Stimulated activated CD8-positive, alpha-beta memory T cell treated with anti-CD3 and anti-CD28 coated beads, Interleukin-15, amount 100 ng/mL, for 4 hours (primary cell): ENCODE results near the gene PAGR1.
"Not testable (repeated sequence)": the region's sequence is repeated elsewhere in the genome, so short reads cannot be mapped to it uniquely, and the experiment has no call there.

Experiments
- DNase-seq, 2 donors: peaks; one replicate each; pipeline ENCODE4 v3.0.0-alpha.2; 2020; ENCODE audit warnings: low read depth in 2 of 2

Gene PAGR1

DNA sequence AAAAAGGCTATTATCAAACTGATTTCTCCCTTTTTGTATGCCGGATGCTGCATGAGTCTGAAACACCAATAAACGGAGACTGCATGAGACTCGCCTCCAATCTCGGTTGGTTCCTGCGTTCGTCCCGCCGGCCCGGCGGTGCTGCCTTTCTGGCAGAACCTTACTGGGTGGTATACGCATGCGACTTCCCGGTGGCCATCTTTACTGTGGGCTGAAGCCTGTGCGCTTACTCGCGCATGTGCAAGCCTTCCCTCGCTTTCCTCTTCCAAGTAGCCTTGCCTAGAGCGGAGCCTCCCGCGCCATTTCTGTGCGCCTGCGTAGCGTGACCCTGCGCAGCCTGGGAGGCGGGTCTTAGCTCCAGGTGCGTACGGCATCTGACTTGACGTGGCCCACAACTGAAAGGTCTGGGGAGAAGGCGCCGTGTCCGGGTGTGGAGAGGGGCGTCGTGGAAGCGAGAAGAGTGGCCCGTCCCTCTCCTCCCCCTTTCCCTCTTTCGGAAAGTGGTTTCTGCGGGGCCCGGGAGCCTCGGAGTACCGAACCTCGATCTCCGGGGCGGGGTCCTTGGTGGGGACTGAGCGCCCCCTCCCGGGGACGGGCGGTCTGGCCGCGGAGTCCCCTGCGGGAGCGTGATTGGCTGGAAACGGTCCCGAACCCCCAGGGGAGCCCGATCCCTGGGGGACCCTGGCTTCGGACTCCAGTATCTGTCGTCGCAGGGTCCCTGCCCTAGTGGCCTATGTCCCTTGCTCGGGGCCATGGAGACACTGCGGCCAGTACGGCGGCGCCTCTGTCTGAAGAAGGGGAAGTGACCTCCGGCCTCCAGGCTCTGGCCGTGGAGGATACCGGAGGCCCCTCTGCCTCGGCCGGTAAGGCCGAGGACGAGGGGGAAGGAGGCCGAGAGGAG is at the start of gene PAGR1:
TSS of gene PAGR1 (plus strand) at position 360 of the 901 bp plus-strand sequence. CDS start at position 734, 374 bp downstream.
- peak; percentile 96 to 97 for DNase-seq

DNA sequence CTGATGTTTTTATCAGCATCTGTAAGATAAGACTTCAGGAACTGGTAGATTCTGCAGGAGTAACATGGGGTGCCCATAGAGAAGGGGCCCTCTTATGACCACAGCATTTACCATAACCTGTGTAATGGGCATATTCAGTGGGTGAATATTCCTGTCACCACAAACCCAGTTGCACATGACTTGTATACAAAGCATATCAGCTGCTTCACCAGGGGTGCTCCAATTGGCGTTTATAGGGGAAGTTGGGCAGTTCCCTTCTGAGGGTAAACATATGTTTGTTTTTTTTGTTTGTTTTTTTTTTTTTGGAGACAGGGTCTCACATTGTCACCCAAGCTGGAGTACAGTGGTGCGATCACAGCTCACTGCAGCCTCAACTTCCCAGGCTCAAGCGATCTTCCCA is 49.4 kb upstream of the PAGR1 start:
- DNase-seq, result no peak

DNA sequence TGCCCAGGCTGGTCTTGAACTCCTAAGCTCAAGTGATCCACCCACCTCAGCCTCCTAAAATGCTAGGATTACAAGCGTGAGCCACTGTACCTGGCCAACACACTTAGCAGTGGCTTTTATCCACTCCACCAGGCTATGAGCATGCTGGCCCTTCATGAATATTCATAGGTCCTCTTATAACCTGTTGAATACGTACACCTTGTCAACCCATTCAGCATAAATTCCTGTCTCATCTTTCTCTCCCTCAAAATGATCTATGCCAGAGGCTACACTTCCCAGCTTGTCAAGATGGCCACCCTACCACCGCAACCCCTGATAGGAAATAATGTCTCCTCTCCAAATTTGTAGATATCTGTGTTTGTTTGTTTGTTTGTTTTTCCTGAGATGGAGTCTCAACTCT is 48.9 kb upstream of the PAGR1 start:
- DNase-seq, result no peak

DNA sequence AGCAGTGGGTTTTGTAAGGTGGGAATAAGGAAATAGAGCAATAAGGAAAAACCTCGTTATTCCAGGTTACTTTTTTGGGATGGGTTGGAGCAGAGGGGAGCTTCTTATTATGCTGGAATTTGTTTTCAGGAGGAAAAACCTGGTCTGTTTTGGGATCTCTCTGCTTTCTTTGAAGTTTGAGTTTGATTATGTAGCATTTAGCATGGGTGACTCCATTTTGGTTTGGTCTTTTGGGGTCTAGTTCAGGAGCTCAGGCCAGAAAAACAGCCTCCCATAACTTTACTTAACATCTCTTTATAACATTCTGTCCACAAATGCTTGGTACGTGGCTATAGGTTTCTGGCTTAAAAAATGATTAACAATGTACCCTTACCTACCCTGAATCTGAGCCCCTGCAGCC is 46.4 kb upstream of the PAGR1 start:
- DNase-seq, result no peak

- no peak for DNase-seq
Measured at GRCh38 chr16:29770250-29770929, 45.6 kb upstream of the PAGR1 start.

GRCh38 chr16:29772330-29772729 is 43.6 kb upstream of the PAGR1 start:
- DNase-seq, result not testable (repeated sequence)

DNA sequence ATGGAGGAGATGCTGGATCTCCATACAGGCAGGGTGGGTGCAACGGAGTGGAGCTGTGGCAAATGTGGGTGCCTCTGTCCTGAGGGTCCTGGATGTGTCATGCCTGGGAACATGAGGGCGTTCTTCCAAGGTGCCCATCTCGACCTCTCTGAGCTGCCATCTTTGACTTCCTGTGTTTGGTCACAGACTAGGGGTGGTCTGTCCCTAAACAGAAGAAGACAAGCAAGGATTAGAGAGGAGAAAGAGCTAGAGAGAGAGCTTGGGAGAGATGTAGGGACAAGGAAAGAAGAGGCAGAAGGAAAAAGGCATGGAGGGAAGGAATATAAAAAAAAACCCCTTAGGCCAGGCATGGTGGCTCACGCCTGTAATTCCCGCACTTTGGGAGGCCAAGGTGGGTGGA is 41.2 kb upstream of the PAGR1 start:
- DNase-seq, result no peak

GRCh38 chr16:29775742-29776408 is 40.1 kb upstream of the PAGR1 start:
- DNase-seq, result no peak

- no peak for DNase-seq
Measured at GRCh38 chr16:29777576-29778350, 38.2 kb upstream of the PAGR1 start, which contains the start of gene ZG16. Gene ZG16 (plus strand): TSS chr16:29778256. CDS start chr16:29779267, 1,011 bp downstream.

DNA sequence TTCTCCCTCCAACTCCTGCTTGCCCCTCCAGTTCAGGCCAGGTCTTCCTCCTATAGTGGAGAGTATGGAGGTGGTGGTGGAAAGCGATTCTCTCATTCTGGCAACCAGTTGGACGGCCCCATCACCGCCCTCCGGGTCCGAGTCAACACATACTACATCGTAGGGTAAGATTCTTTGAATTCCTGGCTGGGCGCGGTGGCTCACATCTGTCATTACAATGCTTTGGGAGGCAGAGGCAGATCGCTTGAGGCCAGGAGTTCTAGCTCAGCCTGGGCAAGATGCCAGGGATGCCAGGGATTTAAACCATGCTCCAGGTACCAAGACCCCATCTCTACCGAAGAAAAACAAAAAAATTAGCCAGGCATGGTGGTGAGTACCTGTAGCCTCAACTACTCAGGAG is 36.5 kb upstream of the PAGR1 start:
- DNase-seq, result no peak

DNA sequence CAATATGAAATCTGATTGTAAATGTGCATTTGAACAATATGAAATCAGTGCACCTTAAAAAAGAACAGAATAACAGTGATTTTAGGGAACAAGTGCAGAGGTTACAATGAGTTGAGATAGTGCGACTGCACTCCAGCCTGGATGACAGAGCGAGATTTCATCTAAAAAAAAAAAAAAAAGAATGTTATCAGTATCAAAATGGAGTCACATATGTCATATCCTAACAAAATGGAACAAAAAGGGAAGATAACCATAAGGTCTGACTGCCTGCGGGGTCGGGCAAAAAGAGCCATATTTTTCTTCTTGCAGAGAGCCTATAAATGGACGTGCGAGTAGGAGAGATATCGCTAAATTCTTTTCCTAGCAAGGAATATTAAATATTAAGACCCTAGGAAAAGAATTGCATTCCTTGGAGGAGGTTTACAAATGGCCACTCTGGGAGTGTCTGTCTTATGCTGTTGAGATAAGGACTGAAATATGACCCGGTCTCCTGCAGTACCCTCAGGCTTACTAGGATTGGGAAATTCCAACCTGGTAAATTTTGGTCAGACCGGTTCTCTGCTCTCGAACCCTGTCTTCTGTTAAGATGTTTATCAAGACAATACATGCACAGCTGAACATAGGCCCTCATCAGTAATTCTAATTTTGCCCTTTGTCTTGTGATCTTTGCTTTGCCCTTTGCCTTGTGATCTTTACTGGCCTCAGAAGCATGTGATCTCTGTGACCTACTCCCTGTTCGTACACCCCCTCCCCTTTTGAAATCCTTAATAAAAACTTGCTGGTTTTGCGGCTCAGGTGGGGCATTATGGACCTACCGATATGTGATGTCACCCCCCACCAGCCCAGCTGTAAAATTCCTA is 32.6 kb upstream of the PAGR1 start:
- not testable (repeated sequence) for DNase-seq

GRCh38 chr16:29784157-29784556 is 31.8 kb upstream of the PAGR1 start:
- DNase-seq, result no peak

- peak; percentile 50 to 54 for DNase-seq
Measured at GRCh38 chr16:29784901-29785500, 31.0 kb upstream of the PAGR1 start.

DNA sequence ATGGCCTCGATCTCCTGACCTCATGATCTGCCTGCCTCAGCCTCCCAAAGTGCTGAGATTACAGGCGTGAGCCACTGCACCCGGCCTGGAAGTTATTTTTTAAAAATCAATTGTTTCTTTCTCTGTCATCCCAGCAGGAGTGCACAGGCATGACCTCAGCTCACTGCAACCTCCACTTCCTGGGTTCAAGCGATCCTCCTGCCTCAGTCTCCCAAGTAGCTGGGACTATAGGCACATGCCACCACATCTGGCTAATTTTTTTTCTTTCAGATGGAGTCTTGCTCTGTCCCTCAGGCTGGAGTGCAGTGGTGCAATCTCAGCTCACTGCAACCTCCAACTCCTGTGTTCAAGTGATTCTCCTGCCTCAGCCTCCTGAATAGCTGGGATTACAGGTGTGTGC is 28.8 kb upstream of the PAGR1 start:
- DNase-seq, result not testable (repeated sequence)

- no peak for DNase-seq
Measured at GRCh38 chr16:29789775-29790182, 26.2 kb upstream of the PAGR1 start.

DNA sequence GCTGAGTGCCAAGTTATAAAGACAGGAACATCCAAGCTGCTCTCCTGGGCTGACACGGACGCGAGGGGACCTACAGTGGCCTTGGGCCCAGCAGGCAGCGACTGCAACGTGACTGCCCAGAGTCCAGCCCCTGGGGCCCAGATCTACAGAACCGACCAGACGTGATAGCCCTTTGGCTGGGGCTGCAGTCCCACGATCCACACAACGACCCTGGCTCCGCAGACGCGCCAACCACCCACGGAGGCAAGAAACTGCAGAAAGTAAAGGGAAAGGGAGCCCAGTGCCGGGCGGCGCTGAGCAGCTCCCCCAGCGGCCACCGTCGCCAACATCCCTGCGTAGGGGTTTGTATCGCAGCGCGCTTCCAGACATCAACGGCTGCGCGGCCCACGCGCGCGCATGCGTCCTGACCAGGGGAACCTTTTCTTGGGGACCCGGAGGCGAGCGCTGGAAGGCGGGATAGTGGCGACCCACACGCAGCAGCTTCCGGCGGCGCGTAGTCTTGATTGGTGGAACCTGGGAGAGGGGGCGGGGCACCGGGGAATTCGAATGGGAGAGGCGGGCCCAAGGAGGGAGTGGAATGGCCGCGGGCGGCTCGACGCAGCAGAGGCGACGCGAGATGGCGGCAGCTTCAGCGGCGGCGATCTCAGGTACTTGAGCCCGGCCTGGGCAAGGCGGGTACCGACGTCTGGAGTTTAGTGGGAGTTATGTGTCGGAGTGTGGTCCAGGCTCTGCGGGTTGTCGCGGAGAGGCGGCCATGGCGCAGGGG is 25.6 kb upstream of the PAGR1 start, which contains the start of gene KIF22:
TSS of gene KIF22 (plus strand) at position 569 of the 766 bp plus-strand sequence. CDS start at position 578, 9 bp downstream.
- DNase-seq, result peak; percentile 99

DNA sequence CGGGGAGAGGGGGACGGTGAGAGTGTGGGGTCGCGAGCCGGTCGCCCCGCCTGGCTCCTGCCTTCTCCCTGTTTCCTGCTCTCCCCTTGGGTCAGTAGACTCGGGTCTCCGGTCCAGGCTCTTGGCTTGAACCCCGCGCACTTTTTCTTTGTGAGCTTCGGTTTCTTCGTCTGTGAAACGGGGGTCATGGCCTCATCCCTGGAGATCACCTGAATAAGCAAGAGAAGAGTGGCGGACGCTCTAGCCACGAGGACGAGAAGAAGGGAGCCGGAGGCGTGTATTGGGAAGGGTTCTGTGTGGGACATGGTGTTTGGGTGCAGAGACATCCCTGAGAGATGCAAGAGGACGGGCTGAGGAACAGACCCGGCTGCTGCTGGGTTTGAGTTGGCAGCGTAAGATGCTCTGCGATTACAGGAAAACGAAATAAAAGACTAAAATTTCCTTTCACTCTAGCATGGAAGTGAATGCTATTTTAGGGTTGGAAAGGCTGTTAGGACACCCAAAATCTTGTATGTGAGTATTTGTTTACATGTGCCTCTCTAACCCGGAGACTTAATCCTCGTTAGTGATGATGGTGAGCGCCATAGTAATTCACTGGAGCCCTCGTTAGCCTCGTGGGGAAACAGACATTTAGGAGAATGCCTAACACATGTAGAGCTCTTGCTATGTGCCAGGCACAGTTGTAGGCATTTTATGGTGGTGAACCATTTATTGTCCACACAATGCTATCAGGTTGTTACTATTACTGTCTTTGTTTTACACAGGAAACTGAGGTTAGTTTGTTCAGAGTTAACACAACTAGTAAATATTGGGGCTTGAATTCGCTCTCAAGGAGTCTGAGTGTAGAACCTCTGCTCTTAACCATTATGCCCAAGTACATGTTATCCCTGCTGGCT is 24.8 kb upstream of the PAGR1 start:
- DNase-seq, result no peak
